ENCODE measurements around the gene RBM6.

The RBM6 gene

DNA sequence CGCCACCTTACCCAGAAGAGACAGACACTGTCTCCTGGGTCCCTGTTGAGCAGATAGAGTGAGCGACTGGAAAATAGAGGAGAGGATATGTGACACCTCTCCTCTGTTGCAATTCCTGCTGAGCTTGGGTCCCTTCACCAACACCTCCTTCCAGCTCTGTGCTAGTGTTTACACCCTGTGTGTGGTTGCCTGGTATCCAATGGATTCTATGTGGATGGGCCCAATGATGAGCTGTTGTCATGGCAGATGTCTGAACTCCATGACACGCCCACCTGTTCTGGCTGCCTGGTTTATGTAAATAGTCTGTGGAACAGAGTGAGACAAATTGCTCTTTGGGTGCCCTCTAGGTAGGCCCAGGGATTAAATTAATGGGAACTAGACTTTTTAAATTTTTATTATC lies 172.5 kb downstream of the RBM6 start:
- no peak overlapping the region for H3K4me3 ChIP-seq (ENCODE audit: low read length)
- DNase-seq (ENCODE audit: low read depth) = no peak
- TF ChIP-seq, protein P1, sequence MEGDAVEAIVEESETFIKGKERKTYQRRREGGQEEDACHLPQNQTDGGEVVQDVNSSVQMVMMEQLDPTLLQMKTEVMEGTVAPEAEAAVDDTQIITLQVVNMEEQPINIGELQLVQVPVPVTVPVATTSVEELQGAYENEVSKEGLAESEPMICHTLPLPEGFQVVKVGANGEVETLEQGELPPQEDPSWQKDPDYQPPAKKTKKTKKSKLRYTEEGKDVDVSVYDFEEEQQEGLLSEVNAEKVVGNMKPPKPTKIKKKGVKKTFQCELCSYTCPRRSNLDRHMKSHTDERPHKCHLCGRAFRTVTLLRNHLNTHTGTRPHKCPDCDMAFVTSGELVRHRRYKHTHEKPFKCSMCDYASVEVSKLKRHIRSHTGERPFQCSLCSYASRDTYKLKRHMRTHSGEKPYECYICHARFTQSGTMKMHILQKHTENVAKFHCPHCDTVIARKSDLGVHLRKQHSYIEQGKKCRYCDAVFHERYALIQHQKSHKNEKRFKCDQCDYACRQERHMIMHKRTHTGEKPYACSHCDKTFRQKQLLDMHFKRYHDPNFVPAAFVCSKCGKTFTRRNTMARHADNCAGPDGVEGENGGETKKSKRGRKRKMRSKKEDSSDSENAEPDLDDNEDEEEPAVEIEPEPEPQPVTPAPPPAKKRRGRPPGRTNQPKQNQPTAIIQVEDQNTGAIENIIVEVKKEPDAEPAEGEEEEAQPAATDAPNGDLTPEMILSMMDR (conservative IDR thresholded peaks at IDR 0.05; ENCODE audit: low read depth, low read length) = no peak

DNA sequence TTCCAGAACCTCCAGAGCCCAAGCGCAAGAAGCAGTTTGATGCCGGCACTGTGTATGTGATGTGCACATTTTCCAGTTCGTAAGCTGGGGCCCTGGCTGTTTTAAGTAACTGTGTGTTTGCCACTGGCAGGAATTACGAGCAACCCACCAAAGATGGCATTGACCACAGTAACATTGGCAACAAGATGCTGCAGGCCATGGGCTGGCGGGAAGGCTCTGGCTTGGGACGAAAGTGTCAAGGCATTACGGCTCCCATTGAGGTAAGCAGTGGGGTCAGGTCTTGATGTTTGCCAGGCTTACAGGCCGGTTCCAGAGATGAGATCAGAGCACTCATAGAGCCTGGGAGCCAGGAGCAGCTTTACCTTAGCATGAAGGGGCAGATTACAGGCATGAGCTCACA lies 177.2 kb downstream of the RBM6 start:
- no peak for DNase-seq (ENCODE audit: low read depth)
- TF ChIP-seq, protein P1 (conservative IDR thresholded peaks at IDR 0.05; ENCODE audit: low read depth, low read length) = no peak
- no peak overlapping the region for H3K4me3 ChIP-seq (ENCODE audit: low read length)

DNA sequence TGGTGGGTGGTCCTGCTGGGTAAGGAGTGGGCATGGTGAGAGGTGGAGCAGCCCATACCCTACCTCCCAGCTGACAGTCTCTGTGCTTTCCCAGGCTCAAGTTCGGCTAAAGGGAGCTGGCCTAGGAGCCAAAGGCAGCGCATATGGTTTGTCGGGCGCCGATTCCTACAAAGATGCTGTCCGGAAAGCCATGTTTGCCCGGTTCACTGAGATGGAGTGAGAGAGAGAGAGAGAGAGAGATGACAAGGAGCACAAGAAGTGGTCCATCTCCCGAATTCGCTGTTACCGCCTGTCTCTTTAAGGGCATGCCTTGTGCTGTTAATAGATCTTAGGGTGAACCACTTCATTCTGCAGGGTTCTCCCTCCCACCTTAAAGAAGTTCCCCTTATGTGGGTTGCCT lies 178.3 kb downstream of the RBM6 start:
- no peak for DNase-seq (ENCODE audit: low read depth)
- TF ChIP-seq, protein P1 (conservative IDR thresholded peaks at IDR 0.05; ENCODE audit: low read depth, low read length) = no peak
- no peak overlapping the region for H3K4me3 ChIP-seq (ENCODE audit: low read length)

DNA sequence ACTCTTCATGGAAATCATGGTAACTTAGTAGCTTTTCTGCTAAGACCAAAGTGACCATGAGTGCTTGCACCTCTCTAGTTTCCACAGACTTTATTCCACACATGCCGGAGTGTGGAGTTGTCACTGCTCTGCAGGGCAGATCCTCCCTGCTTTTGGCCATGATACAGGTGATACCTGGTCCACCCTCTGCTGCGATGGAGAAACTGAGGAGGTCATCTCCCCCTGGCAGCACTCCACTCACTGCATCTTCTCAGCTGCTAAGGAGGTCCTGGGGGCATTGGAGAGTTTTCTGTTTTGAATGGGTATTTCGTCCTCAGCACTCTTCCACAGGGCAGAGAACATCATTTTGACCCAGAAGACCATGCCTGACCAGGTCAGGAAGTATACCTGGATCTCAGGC lies 179.8 kb downstream of the RBM6 start:
- TF ChIP-seq, protein P1 (conservative IDR thresholded peaks at IDR 0.05; ENCODE audit: low read depth, low read length) = no peak
- no peak for DNase-seq (ENCODE audit: low read depth)
- H3K4me3 ChIP-seq (ENCODE audit: low read length) = no peak overlapping the region

DNA sequence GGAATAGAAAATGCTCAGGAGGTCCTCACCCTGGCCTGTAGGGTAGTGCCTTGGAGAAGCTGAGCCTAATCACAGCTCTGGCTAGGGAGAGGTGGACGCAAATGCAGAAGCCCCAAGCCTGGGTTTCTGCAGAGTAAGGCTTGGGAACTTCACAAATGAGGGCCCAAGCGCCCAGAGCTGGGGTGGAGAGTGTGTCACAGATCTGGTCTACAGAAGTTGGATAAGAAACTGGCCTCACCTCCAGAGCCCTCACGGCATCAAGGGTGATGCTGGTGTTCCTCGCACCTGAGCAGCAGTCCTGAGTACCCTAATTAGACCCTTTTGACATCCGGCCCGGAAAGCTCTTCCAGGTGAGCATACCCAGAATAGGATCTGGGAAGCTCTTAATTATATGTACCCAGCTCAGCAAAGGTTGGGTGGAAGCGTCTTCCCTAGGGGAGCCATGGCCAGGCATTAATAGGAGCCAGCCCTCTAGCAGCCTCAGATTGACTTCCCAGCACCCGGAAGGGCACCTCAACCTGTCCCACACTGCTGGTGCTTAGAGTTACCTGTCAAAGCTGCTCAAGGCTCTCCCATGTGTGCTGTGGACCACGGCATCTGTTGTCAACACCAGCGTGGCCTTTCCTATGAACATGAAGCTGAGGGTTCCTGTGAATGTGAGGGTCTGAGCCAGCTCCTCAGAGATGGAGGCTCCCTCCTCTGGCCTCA lies 180.6 kb downstream of the RBM6 start:
- TF ChIP-seq, protein P1 (conservative IDR thresholded peaks at IDR 0.05; ENCODE audit: low read depth, low read length) = no peak

DNA sequence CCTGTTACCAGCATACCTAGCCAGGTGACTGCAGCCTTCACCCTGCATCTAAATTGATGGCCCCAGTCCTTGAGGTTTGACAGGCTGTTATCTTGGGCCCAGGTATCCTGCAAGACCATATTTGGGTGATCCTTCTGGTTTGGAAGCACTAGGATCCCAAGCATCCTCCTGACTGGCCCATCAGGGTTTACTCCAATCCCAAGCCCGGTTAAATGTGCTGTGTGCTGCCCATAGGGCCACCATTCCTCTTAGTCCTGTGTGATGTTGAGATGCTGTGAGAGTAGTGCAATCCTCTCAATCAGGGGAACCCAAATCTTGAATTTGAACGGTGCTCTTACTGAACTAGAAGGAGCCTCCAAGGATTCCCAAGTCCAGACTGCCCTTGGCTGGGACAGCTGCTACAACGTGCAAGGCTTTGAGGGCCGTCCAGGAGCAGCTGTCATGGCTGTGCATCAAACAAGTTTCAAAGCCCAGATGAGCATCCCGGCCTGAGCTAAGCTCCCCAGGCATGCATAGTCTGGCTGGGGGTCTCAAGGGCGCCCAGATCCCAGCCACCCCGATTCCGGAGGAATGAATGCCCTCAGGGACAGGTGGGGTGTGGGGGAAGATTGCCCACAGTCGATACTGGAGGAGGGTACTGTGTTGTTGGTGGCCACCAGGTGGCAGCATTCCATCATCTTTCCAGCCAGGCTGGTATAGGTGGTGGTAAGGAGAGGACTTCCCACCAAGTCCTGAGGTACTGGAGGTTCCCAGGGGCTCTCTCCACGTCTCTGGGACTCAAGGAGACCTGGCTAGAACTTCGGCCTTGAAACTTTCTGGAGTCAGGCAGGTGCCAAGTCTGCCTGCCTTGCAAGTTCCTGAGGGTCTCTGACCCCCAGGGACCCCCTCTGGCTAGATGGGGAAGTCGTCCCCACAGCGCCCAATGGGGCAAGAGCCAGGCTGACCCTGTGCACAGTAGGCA lies 181.4 kb downstream of the RBM6 start:
- no peak overlapping the region for H3K4me3 ChIP-seq (ENCODE audit: low read length)
- TF ChIP-seq, protein P1 (conservative IDR thresholded peaks at IDR 0.05; ENCODE audit: low read depth, low read length) = peak; percentile 77
- DNase-seq (ENCODE audit: low read depth) = peak; percentile 43

More for the DNA sequence above, 180.6 kb downstream of the RBM6 start:
- DNase-seq (ENCODE audit: low read depth) = no peak
- no peak overlapping the region for H3K4me3 ChIP-seq (ENCODE audit: low read length)
